Left lung (tissue), 10 donors: ENCODE data around the gene PRKG1. TPM values are rescaled to one million over a fixed set of nuclear protein-coding genes. Genes with fewer than 3 reads are reported as not detected.

ENCODE experiments used
- ATAC-seq: fragments of 200-7000 bp; cut with Tn5 transposase; one replicate; pipeline ENCODE4 v1.9.1; 2020; ENCODE audit warnings: moderate library complexity
- DNase-seq, 4 donors: peaks; one replicate each; pipeline ENCODE4 v3.0.0-alpha.2; 2013 to 2020
- H3K27ac ChIP-seq, 2 donors: fragments of 200-600 bp; sonication (generic) in 1 of 2; one replicate each; pipeline versions ENCODE4 v1.5.0 to v1.8.0; 2020 to 2021
- H3K27me3 ChIP-seq, 2 donors: fragments of 200-600 bp; sonication (generic) in 1 of 2; one replicate each; pipeline versions ENCODE4 v1.5.0 to v1.8.0; 2020 to 2021
- H3K36me3 ChIP-seq, 2 donors: fragments of 200-600 bp; sonication (generic) in 1 of 2; one replicate each; pipeline versions ENCODE4 v1.5.0 to v1.8.0; 2020 to 2021
- H3K4me1 ChIP-seq, 2 donors: fragments of 200-600 bp; one replicate each; pipeline ENCODE4 v1.8.0; 2021
- H3K4me3 ChIP-seq, 2 donors: fragments of 200-600 bp; sonication (generic) in 1 of 2; one replicate each; pipeline versions ENCODE4 v1.5.0 to v1.8.0; 2020 to 2021; ENCODE audit warnings: mild to moderate bottlenecking in 1 of 2
- H3K9me3 ChIP-seq, 2 donors: fragments of 200-600 bp; sonication (generic) in 1 of 2; one replicate each; pipeline versions ENCODE4 v1.5.0 to v1.8.0; 2020 to 2021
- intact Hi-C, 2 donors: fragments of 100-400 bp; cut with DNase I; formaldehyde crosslinking; loops; one replicate each; pipeline versions ENCODE4 v1.11.2 to v1.14.2; 2022
- polyA plus RNA-seq, 6 donors: library from polyadenylated mRNA; unstranded; fragments of 120-200 nt; gene quantifications; one replicate each; pipeline ENCODE4 v1.2.1, GENCODE V29; 2013; ENCODE audit not compliant: insufficient read length in 6 of 6
- total RNA-seq, 2 donors: library from RNA; stranded (reverse); fragmentation: NEBNext Ultra II Directional; extraction: Animal tissue kit (Norgen Biotek cat#: 25700); gene quantifications; one replicate each; pipeline ENCODE4 v1.2.1, GENCODE V29; 2021
- TF ChIP-seq, protein P1 (sequence below), 2 donors: fragments of 200-600 bp; sonication (generic) in 1 of 2; IDR thresholded peaks; one replicate each; pipeline versions ENCODE4 v1.5.0 to v1.8.0; 2021; ENCODE audit warnings: antibody characterized with exemption in 2 of 2
- donor health status: DM: no; HTN: yes; CAD: no.
- donor health status: DM: no; HTN: no; CAD: no.

PRKG1 gene
- total and polyA plus RNA-seq, 8 donors = 15.6 to 29.0 (median 17.8) TPM

DNA sequence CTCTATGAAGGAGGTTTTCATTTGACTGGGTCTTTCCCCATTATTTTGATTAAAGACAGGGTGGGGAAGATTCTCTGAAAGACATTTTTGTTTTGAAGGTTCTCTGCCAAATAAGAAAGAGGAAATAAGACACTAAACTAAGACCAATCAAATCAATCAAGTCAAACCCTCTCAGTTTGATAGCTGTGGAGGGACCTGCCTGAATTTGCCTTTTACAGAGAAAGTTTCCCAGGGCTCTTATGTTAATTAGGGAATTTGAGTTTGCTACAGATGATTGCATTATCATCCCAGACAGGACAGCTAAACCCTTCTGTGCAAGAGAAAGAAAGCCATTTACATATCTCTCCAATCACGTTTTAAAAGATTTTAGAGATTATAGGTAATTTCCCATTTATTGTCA is 545.1 kb downstream of the PRKG1 start:
- H3K4me1 ChIP-seq = no peaks in the 10 kb centered on the region
- DNase-seq (no peak), ATAC-seq (no peak)
- no peak overlapping the region for H3K27ac ChIP-seq
- no peak overlapping the region for H3K4me3 ChIP-seq
- no peaks in the 10 kb centered on the region for H3K27me3 ChIP-seq
- no peaks in the 10 kb centered on the region for H3K36me3 ChIP-seq
- TF ChIP-seq, protein P1, sequence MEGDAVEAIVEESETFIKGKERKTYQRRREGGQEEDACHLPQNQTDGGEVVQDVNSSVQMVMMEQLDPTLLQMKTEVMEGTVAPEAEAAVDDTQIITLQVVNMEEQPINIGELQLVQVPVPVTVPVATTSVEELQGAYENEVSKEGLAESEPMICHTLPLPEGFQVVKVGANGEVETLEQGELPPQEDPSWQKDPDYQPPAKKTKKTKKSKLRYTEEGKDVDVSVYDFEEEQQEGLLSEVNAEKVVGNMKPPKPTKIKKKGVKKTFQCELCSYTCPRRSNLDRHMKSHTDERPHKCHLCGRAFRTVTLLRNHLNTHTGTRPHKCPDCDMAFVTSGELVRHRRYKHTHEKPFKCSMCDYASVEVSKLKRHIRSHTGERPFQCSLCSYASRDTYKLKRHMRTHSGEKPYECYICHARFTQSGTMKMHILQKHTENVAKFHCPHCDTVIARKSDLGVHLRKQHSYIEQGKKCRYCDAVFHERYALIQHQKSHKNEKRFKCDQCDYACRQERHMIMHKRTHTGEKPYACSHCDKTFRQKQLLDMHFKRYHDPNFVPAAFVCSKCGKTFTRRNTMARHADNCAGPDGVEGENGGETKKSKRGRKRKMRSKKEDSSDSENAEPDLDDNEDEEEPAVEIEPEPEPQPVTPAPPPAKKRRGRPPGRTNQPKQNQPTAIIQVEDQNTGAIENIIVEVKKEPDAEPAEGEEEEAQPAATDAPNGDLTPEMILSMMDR (IDR thresholded peaks at IDR 0.05) = no peak
- intact Hi-C loops = no loop called here
- peaks cover 0 to 3% of the 10 kb centered on the region in 2 donors for H3K9me3 ChIP-seq

DNA sequence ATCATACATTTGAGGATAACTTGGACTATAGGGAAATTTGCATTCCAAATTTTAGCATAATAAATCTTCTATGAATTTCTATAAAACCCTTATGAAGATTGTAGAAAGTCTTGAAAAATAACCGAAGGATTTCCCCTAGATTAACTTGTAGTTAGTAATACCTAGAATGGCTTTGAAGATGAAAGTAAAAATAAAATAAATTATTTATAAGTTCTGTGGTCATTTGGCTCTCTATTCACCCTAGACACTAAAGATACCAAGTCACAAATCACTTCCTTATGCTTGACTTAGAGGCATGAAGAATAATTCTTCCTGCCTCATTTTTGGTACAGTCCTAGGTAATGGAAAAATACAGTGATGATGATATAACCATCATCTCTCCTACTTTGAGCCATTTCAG is 545.8 kb downstream of the PRKG1 start:
- TF ChIP-seq, protein P1 (IDR thresholded peaks at IDR 0.05) = no peak
- DNase-seq (no peak), ATAC-seq (no peak)
- Histone ChIP-seq H3K27me3 (no peaks in the 10 kb centered on the region), H3K36me3 (no peaks in the 10 kb centered on the region), H3K4me1 (no peaks in the 10 kb centered on the region), H3K27ac (no peak overlapping the region), H3K4me3 (no peak overlapping the region), H3K9me3 (no peaks in the 10 kb centered on the region)
- intact Hi-C loops = no loop called here

DNA sequence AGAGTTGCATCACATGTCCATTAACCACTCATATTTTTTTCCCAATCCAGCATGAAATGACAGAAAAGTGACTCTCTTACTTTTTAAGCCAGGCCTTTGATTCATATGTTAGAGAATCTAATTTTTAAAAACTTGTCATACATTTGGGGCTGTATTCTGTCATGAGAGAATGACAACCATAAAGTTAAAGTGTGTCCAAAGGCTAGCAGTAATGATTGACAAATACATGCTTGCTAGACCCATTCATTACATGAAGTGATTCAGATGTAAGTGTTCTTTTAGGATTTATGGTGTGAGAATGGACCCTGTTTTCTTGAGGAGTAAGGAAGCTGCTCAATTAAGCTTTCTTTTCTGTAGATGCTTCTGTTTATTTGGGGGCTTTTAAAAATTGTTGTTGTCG is 549.7 kb downstream of the PRKG1 start:
- TF ChIP-seq, protein P1 (IDR thresholded peaks at IDR 0.05) = no peak
- H3K27me3 ChIP-seq = no peaks in the 10 kb centered on the region
- DNase-seq (no peak), ATAC-seq (no peak)
- intact Hi-C loops = no loop called here
- no peak overlapping the region for H3K27ac ChIP-seq
- no peaks in the 10 kb centered on the region for H3K4me1 ChIP-seq
- peaks cover 0 to 3% of the 10 kb centered on the region in 2 donors for H3K9me3 ChIP-seq
- no peak overlapping the region for H3K4me3 ChIP-seq
- no peaks in the 10 kb centered on the region for H3K36me3 ChIP-seq

GRCh38 chr10:51629934-51630639 is 555.8 kb downstream of the PRKG1 start:
- peak in 2 of 4 donors; percentile 9 to 18 for DNase-seq
- Histone ChIP-seq H3K4me3 (no peak overlapping the region), H3K27me3 (no peaks in the 10 kb centered on the region), H3K9me3 (peaks cover 0 to 3% of the 10 kb centered on the region in 2 donors), H3K36me3 (no peaks in the 10 kb centered on the region), H3K27ac (no peak overlapping the region), H3K4me1 (no peaks in the 10 kb centered on the region)
- TF ChIP-seq, protein P1 (IDR thresholded peaks at IDR 0.05) = no peak
- intact Hi-C loops = no loop called here
- no peak for ATAC-seq

DNA sequence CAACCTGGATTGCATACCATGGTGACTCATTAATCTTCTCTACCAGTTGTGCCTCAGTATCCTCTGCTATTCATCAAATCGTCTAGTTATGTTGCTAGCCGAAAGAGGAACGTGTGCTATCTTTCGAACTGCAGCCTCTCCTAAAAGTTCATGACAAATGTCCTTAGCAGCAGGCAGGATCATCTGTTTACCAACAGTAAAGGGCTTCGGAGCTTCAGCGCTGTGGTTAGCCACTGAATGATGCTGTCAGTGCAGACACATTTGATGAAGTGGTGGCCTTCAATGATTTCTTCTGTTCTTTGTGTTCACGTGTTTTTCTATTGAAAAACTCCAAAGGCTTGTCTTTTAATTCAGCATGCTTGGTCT is 556.3 kb downstream of the PRKG1 start:
- ATAC-seq (no peak), DNase-seq (no peak)
- H3K27ac ChIP-seq = no peak overlapping the region
- H3K36me3 ChIP-seq = no peaks in the 10 kb centered on the region
- no peaks in the 10 kb centered on the region for H3K4me1 ChIP-seq
- intact Hi-C loops = no loop called here
- TF ChIP-seq, protein P1 (IDR thresholded peaks at IDR 0.05) = no peak
- no peak overlapping the region for H3K4me3 ChIP-seq
- H3K27me3 ChIP-seq = no peaks in the 10 kb centered on the region
- H3K9me3 ChIP-seq = peaks cover 0 to 3% of the 10 kb centered on the region in 2 donors
